ENCODE measurements around the gene OR51B5.

GRCh38 chr11:5349550-5349949, 6.2 kb upstream of the OR51B5 start:
- TF ChIP-seq RAD21 (IDR thresholded peaks at IDR 0.05; ENCODE audit: insufficient read depth, low read depth, low read length) (no peak), CTCF (IDR thresholded peaks at IDR 0.05 in 2 of 3, conservative IDR thresholded peaks at IDR 0.05 in 1 of 3; ENCODE audit: control insufficient read depth in 2 of 3, extremely low read depth in 1 of 3, insufficient read depth in 1 of 3, low read depth in 3 of 3, low read length in 3 of 3) (no peak), RFX5 (IDR thresholded peaks at IDR 0.05; ENCODE audit: low read depth, low read length) (no peak), POLR2A (IDR thresholded peaks at IDR 0.05; ENCODE audit: low read depth, low read length) (no peak), ZBTB4 (CRISPR knock-in tag; IDR thresholded peaks at IDR 0.05) (no peak), CEBPB (IDR thresholded peaks at IDR 0.05; ENCODE audit: borderline replicate concordance in 1 of 2, low read depth in 2 of 2, low read length in 2 of 2) (no peak), ATF2 (IDR thresholded peaks at IDR 0.05; ENCODE audit: low read length) (no peak), GABPA (IDR thresholded peaks at IDR 0.05; ENCODE audit: low read depth) (no peak), BHLHE40 (IDR thresholded peaks at IDR 0.05; ENCODE audit: borderline replicate concordance in 1 of 2, low read depth in 2 of 2, low read length in 1 of 2) (no peak)

Measured in GM12878 (cell line).